Glomerular visceral epithelial cell (primary cell): ENCODE measurements around the gene IDH2.
"Not testable (repeated sequence)": the region's sequence is repeated elsewhere in the genome, so short reads cannot be mapped to it uniquely, and the experiment has no call there.

Experiments used
- DNase-seq: peaks from one replicate; pipeline ENCODE4 v3.0.0-alpha.2; 2016; ENCODE audit errors: extremely low spot score

Gene IDH2

GRCh38 chr15:90101969-90102890 is at the start of gene IDH2:
TSS of gene IDH2 (minus strand) at chr15:90102468. CDS start at chr15:90102390, 78 bp downstream.
- DNase-seq, result peak; percentile 85

- not testable (repeated sequence) for DNase-seq
These were observed 48.3 kb upstream of the IDH2 start for GRCh38 chr15:90150551-90150950.

DNA sequence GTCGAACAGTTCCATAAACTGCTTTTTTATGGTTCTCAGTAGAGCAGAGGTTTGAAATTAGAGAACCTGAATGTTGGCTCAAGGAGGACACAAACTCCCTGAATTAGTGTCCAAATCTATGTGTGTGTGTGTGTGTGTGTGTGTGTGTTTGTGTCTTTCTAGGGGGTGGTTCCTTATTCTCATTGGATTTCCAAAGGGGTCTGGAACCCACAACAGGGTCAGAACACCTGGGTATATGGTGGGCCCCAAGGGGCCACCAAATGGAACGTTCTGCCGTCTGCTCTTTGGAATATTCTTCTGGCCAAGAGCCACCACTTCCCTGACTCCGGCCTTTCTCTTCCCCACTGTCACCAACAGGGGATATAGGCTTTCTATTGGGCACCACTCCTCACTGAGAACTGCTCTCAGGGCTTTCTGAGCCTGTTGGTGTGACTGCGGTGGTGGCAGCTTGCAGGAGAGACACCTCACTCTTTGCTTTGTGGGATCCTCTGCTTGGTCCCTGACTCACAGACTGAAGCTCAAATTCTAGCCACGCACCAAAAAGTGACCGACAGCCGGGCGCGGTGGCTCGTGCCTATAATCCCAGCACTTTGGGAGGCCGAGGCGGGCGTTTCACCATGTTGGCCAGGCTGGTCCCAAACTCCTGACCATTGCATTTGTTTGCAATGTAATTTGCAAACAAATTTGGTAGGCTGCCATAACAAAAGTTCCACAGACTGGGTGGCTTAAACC is 47.5 kb upstream of the IDH2 start:
- DNase-seq, result no peak

GRCh38 chr15:90146198-90146761 is 44.0 kb upstream of the IDH2 start:
- not testable (repeated sequence) for DNase-seq

GRCh38 chr15:90145761-90146160 is 43.5 kb upstream of the IDH2 start:
- no peak for DNase-seq

GRCh38 chr15:90145259-90145658 is 43.0 kb upstream of the IDH2 start:
- DNase-seq, result no peak

- peak; percentile 51 for DNase-seq
These were observed 40.9 kb upstream of the IDH2 start for GRCh38 chr15:90143166-90143655.

DNA sequence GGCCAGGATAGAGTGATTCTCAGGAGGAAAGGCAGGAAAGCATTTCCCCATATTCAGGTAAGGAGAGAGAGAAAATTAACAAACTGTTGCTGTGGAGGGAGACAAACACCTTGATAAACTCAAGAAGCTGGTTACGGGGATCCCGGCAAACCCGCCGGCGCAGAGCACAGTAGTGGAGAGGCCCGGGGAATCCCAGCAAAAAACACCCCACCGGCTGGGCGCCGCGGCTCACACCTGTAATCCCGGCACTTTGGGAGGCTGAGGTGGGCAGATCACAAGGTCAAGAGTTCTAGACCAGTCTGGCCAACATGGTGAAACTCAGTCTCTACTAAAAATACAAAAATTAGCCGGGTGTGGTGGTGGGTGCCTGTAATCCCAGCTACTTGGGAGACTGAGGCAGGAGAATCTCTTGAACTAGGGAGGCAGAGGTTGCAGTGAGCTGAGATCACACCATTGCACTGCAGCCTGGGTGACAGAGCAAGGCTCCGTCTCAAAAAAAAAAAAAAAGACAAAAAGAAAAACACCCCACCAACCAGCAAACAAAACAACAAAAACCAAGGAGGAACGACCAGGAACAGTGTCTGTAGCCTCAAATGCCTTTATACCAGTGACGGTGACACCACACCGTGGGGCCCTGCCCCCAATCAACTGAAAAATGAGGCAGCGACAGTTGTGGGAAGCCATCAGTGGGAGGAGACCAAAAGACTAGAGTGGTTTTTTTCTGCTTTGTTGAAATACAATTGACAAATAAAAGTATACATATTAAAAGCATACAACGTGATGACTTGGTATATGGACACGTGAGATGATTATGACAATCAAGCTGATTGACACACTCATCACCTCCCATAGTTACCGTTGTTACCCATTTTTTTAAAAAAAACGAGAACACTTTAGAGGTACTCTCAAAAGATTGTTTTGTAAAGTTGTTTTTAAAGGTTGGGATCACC is 40.2 kb upstream of the IDH2 start:
- DNase-seq, result no peak

DNA sequence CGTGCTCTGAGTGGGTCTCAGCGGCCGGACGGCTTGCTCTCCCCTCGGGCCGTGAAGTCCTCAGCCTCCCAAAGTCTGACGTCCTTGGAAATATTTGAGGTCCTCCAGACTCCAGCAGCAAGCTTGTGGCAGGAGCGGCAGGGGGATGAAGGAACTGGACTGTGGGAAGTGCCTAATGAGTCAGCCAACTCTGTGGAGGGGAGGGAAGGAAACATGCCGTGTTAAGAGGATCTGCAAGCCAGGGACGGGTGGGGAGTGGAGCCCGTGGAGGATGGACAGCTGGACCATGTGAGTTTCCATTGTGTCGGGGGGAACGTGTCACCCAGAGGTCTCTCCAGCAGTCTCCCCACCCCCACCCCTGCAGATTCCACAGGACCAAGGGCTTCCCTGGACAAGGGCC is 39.4 kb upstream of the IDH2 start:
- peak; percentile 33 for DNase-seq

DNA sequence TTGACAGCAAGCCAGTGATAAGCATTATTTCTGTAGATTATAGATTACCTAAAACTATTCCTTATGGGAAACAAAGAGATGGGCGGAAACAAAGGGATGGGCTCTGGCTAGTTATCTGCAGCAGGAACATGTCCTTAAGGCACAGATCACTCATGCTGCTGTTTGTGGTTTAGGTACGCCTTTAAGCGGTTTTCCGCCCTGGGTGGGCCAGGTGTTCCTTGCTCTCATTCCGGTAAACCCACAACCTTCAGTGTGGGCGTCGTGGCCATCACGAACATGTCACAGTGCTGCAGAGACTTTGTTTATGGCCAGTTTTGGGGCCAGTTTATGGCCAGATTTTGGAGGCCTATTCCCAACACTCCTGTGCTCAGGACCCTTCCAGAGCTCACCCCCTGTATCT is 37.3 kb upstream of the IDH2 start:
- DNase-seq, result not testable (repeated sequence)

DNA sequence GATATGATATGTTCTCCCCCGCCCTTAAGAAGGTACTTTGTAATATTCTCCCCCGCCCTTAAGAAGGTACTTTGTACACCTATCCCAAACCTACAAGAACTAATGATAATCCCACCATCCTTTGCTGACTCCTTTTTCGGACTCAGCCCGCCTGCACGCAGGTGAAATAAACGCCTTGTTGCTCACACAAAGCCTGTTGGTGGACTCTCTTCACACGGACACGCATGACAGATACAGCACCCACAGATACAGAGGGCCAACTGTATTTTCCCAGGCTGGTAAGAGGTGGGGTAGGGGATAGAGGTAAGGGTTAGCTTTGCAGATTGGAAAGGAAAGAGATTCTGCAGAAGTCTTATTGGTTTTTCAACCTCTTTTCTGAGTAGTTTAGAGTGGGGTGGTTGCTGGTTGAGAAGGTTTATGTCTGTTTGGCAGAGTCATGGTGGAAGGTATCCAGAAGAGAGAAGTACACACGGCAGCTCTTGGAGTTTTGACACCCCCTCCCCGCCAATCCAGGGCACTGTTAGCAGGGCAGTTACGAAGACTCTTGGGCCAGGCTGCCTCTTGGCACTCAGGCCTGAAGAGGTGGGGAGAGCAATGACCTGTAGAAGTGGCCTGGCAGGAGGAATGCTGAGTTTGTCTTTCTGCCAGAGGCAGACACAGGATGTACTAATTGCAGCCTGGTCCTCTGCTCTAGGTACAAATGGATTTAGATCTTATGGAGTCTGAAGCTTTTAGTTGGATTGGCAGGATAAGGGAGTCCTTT is 36.0 kb upstream of the IDH2 start:
- no peak for DNase-seq

DNA sequence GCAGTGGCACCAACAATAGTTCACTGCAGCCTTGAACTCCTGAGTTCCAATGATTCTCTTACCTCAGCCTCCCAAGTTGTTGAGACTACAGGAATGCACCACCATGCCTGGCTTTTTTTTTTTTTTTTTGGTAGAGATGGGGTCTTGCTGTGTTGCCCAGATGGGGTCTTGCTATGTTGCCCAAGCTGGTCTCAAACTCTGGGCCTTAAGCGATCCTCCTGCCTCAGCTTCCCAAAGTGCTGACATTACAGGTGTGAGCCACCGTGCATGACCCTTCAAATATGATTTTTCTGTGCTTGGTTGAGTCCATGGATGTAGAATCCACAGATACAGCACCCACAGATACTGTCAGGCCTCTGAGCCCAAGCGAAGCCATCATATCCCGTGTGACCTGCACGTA is 30.2 kb upstream of the IDH2 start:
- no peak for DNase-seq

DNA sequence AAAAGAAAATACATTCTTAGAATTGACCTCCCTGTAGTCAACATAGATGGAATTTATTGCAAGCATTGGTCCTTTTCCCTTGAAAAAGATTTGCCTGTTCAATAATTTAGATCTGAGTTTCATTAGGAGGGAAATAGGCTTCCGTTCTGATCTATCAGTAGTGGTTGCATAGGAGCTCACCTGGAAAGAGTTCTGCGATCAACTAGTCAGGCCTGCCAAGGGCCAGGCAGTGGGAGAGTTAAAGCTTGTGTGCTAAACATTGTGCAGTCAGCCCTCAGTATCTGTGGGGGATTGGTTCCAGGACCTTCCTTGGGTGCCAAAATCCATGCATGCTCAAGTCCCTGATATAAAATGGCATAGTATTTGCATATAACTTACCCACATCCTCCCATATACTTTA is 29.6 kb upstream of the IDH2 start:
- DNase-seq, result no peak

GRCh38 chr15:90130291-90130690 is 28.0 kb upstream of the IDH2 start:
- DNase-seq, result no peak

DNA sequence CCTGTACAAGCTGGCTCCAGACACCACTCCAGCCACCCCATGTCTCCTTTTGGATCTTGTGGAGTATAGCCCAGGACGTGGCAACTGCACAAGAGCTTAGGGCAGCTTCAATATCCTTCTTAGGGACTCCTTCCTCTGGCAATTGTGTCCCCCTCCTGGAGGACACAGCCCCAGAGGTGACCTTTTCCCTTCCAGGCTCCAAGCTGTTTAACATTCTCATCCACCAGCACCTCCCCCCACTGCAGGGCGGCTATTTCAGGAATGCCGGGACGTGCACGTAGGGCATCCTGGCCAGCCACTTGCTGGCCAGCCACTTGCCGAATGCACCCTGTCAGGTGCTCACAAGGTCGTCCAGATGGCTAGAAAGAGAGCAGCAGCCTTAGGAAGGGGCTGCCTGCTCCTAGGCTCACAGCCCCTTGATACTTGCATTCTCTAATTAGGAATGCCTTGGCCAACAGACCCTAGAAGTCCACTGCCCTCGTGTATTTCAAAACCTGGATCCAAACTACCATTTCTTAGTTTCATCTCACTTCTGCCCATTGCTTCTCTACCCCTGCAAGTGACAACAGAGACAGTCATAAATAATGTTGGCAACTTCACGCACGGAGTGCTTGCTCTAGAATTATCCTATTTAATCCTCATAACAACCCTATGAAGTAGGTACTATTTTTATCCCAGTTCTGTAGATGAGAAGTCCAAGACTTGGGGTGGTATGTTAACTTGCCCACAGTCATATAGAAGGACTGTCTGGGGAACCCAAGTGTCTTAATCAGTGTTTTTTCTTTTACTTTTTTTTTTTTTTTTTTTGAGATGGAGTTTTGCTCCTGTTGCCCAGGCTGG is 24.5 kb upstream of the IDH2 start:
- no peak for DNase-seq

DNA sequence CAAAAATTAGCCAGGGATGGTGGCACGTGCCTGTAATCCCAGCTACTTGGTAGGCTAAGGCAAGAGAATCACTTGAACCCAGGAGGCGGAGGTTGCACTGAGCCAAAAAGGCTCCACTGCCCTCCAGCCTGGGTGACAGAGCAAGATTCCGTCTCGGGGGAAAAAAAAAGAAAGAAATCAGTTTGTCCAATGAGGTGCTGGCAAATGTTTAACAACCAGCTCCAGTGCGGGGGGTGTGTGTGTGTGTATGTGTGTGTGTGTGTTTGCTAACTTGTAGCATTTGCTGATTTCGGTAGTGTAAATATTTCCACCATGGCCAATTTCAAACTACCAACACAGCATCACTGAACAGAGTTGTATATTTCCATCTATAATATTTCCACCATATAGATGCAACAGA is 23.8 kb upstream of the IDH2 start:
- DNase-seq, result no peak

- no peak for DNase-seq
These were observed 22.2 kb upstream of the IDH2 start for GRCh38 chr15:90124507-90124906.

DNA sequence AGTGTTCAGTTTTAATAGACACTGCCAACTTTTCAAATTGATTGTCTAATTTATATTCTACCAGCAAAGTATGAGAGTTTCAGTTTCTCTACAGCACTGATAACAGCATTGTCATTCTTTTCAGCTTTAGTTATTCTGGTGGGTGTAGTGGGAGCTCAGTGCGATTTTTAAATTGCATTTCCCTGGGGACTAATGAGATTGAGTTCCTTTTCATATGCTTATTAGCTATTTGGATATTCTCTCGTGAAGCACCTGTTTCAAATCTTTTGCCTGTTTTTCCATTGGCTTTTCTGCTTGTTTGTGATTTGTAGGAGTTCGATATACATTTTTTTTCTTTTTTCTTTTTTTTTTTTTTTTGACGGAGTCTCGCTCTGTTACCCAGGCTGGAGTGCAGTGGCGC is 18.8 kb upstream of the IDH2 start:
- no peak for DNase-seq

- no peak for DNase-seq
These were observed 17.1 kb upstream of the IDH2 start for GRCh38 chr15:90119367-90119766.

GRCh38 chr15:90115783-90116182 is 13.5 kb upstream of the IDH2 start:
- no peak for DNase-seq
